ENCODE measurements around the gene MPV17. TPM values are rescaled to one million over a fixed set of nuclear protein-coding genes. Genes with fewer than 3 reads are reported as not detected.
A peak's percentile ranks its signal among the peaks of the same experiment; 100 is the strongest.

The MPV17 gene
- total and polyA plus RNA-seq, 2 of the 13 experiments (the other 11 are each of a cell fraction or from before 2014, with no cell fraction given): 48.9 to 129 TPM

GRCh38 chr2:27356382-27357181, 33.7 kb upstream of the MPV17 start, which contains the start of gene GTF3C2 (continued):
- TF ChIP-seq TMF1 (CRISPR knock-in tag; IDR thresholded peaks at IDR 0.05; ENCODE audit: low read depth) (peak; percentile 59; the same call in 1 of the 2 replicates), RFX5 (IDR thresholded peaks at IDR 0.05; ENCODE audit: low read depth, low read length) (peak; percentile 17; the same call in 1 of the 2 replicates), ZNF776 (CRISPR knock-in tag; IDR thresholded peaks at IDR 0.05) (peak; percentile 40), ZBTB38 (CRISPR knock-in tag; IDR thresholded peaks at IDR 0.05) (no peak; the same call in 1 of the 2 replicates), TOE1 (CRISPR knock-in tag; IDR thresholded peaks at IDR 0.05) (no peak), NFKB2 (CRISPR knock-in tag; IDR thresholded peaks at IDR 0.05; ENCODE audit: borderline replicate concordance) (peak; percentile 83; the same call in 1 of the 2 replicates), ARID2 (CRISPR knock-in tag; IDR thresholded peaks at IDR 0.05; ENCODE audit: borderline replicate concordance) (peak; percentile 75; the same call in 1 of the 2 replicates), KMT2A (CRISPR knock-in tag; IDR thresholded peaks at IDR 0.05) (peak; percentile 64), TEAD2 (CRISPR knock-in tag; IDR thresholded peaks at IDR 0.05) (no peak), CBX2 (IDR thresholded peaks at IDR 0.05; ENCODE audit: low read depth, low read length) (no peak), CBX2 (CRISPR knock-in tag; IDR thresholded peaks at IDR 0.05; ENCODE audit: low read depth) (no peak; the same call in 1 of the 2 replicates), ZNF441 (CRISPR knock-in tag; IDR thresholded peaks at IDR 0.05; ENCODE audit: borderline replicate concordance) (peak; percentile 90; the same call in 1 of the 2 replicates), RAD21 (CRISPR knock-in tag; IDR thresholded peaks at IDR 0.05) (peak; percentile 45; the same call in 1 of the 2 replicates), KLF15 (CRISPR knock-in tag; IDR thresholded peaks at IDR 0.05; ENCODE audit: borderline replicate concordance) (peak; percentile 34), KLF13 (CRISPR knock-in tag; IDR thresholded peaks at IDR 0.05) (peak; percentile 95), TEAD3 (CRISPR knock-in tag; optimal IDR thresholded peaks at IDR 0.05; ENCODE audit: borderline replicate concordance) (peak; percentile 36), TOPORS (CRISPR knock-in tag; IDR thresholded peaks at IDR 0.05) (no peak), ZSCAN21 (CRISPR knock-in tag; IDR thresholded peaks at IDR 0.05; ENCODE audit: borderline replicate concordance) (peak; percentile 89), ZMYM3 (CRISPR knock-in tag; IDR thresholded peaks at IDR 0.05) (peak; percentile 33), SRF (IDR thresholded peaks at IDR 0.05; ENCODE audit: low read depth, low read length) (no peak; the same call in none of the 2 replicates)
- TF ChIP-seq, protein P1, sequence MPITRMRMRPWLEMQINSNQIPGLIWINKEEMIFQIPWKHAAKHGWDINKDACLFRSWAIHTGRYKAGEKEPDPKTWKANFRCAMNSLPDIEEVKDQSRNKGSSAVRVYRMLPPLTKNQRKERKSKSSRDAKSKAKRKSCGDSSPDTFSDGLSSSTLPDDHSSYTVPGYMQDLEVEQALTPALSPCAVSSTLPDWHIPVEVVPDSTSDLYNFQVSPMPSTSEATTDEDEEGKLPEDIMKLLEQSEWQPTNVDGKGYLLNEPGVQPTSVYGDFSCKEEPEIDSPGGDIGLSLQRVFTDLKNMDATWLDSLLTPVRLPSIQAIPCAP (CRISPR knock-in tag; IDR thresholded peaks at IDR 0.05; ENCODE audit: low read depth): 0 out of 2 replicates have a peak, but pooled peaks have one; percentile 69
- TF ChIP-seq, protein P2, sequence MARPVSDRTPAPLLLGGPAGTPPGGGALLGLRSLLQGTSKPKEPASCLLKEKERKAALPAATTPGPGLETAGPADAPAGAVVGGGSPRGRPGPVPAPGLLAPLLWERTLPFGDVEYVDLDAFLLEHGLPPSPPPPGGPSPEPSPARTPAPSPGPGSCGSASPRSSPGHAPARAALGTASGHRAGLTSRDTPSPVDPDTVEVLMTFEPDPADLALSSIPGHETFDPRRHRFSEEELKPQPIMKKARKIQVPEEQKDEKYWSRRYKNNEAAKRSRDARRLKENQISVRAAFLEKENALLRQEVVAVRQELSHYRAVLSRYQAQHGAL (CRISPR knock-in tag; IDR thresholded peaks at IDR 0.05; ENCODE audit: not compliant biosample characterization): no peak
- TF ChIP-seq, protein P3, sequence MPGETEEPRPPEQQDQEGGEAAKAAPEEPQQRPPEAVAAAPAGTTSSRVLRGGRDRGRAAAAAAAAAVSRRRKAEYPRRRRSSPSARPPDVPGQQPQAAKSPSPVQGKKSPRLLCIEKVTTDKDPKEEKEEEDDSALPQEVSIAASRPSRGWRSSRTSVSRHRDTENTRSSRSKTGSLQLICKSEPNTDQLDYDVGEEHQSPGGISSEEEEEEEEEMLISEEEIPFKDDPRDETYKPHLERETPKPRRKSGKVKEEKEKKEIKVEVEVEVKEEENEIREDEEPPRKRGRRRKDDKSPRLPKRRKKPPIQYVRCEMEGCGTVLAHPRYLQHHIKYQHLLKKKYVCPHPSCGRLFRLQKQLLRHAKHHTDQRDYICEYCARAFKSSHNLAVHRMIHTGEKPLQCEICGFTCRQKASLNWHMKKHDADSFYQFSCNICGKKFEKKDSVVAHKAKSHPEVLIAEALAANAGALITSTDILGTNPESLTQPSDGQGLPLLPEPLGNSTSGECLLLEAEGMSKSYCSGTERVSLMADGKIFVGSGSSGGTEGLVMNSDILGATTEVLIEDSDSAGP (CRISPR knock-in tag; IDR thresholded peaks at IDR 0.05; ENCODE audit: borderline replicate concordance): peak; percentile 85
- TF ChIP-seq, protein P4, sequence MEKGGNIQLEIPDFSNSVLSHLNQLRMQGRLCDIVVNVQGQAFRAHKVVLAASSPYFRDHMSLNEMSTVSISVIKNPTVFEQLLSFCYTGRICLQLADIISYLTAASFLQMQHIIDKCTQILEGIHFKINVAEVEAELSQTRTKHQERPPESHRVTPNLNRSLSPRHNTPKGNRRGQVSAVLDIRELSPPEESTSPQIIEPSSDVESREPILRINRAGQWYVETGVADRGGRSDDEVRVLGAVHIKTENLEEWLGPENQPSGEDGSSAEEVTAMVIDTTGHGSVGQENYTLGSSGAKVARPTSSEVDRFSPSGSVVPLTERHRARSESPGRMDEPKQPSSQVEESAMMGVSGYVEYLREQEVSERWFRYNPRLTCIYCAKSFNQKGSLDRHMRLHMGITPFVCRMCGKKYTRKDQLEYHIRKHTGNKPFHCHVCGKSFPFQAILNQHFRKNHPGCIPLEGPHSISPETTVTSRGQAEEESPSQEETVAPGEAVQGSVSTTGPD (CRISPR knock-in tag; IDR thresholded peaks at IDR 0.05): peak; percentile 31; the same call in 1 of the 2 replicates

Measured in HepG2 (cell line).